ENCODE results near the gene CYB5D1.
"Not testable (repeated sequence)": the region's sequence is repeated elsewhere in the genome, so short reads cannot be mapped to it uniquely, and the experiment has no call there.

CYB5D1 gene

DNA sequence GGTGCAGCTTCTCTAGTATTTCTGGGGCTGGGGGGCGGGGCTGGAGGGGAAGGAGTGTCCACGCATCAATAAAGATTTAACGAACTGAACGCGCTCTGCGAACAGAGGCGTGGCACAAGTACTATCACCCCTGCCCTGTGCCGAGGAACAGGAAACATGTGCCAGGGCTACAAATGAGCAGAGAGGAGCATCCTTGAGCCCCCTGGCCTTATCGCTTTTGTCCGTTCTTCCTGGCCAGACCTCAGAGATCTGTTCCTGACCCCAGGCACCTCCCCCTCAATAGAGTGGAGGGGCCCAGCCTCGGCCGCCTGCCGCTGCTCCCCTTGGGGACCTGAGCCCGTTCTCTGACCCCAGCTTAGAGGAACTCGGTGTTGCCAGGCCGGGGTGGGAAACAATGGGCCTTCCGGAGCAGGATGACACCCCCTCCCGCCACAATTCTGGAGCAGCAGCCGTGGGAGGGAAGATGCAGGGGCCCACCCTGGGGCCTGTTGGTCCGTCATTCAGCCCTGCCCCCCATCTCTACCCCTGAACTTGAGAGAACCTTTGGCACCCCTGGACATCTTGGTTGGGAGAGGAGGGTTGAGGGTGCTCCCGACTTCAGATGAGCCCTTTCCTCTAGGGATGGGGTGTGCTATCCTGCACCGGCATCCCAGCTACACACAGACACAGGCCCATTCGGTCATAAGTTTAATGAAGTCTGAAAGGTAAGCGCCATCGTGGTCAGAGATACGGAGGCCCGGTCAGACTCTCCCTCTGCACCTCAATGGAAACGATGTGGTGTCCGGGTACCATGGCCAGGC lies 1.6 kb upstream of the CYB5D1 start:
- DNase-seq (ENCODE audit: low read depth), result no peak

DNA sequence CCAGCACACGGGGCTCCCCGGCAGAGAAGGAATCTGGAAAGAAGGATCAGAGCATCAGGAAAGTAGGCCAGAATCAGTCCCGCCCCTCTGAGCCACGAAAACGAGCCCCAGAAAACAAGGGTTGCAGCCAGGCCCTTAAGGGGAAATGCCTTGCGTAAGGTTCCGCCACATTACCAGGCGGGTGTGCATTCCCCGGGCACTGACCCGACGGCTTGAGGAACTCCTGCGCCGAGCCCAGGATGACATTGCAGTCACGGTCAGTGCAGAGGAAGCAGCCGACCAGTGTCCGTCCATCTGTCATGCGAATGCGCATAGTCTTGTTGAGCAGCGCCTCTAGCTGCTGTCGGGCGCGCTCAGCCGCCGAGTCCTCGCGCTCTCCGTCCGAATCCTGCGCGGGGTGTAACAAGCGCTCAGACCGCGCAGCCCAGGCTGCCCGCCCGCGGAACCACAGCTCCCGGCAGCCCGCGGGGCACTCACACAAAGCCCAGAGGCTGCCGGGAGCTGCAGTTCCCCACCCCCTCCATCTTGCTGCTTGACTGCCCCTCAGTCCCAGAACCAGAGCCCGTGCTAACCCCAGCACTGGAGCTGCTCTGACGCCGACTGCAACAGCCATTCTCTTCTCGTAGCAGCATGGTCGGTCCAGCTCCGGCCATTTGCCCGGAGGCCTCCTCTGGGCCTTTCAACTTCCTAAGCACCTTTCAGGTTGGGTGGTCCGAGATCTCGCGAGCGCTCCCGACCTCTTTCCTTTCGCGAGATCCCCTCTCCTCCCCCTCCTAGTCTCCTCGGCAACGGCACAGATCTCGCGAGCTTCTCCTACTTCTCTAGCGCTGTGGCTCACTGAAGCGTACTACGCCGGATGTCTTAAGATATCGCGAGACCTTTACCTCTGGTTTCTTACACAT lies 741 bp upstream of the CYB5D1 start, which contains the start of gene NAA38:
NAA38 (minus strand) TSS at position 749 of the 902 bp plus-strand sequence; CDS start at position 653, 96 bp downstream.
- DNase-seq (ENCODE audit: low read depth), result peak; percentile 91

DNA sequence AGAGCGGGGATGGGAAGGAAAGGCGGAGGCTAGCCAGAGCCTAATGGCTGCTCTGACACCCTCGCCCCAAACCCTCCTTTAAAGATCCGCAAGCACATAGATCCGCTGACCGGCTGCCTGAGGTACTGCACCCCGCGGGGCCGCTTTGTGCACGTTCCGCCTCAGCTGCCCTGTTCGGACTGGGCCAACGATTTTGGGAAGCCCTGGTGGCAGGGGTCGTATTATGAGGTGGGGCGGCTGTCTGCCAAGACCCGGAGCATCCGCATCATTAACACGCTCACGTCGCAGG lies 663 bp downstream of the CYB5D1 start:
- DNase-seq (ENCODE audit: low read depth), result no peak

DNA sequence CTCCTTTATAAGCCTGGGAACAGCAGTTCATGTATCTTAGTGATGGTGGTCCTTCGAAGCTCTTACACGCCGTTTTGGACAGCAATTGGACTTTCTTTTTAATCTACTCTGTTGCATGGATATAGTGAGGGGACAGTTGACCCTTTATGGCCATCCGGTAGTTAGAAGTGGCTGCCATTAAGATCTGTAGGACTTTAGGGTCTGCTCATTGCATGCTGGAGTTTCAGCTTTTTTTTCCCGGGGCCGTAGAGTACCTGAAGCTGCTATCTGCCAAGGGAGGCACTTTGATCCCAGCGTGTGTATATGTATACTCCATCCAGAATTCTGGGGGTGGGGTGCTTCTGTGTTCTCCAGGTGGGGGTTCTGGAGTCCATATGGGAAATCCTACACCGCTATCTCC lies 1.2 kb downstream of the CYB5D1 start:
- no peak for DNase-seq (ENCODE audit: low read depth)

- no peak for DNase-seq (ENCODE audit: low read depth)
Measured at GRCh38 chr17:7862692-7863437, 5.1 kb downstream of the CYB5D1 start.

DNA sequence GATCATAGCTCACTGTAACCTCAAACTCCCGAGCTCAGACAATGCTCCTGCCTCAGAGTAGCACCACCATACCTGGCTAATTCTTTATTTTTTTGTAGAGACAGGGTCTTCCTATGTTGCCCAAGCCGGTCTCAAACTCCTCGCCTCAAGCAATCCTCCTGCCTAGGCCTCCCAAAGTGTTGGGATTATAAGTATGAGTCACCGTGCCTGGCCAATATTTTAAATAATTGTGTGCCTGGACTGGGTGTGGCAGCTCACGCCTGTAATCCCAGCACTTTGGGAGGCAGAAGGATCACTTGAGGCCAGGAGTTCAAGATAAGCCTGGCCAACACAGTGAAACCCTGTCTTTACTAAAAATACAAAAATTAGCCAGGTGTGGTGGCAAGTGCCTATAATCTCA lies 6.6 kb downstream of the CYB5D1 start:
- DNase-seq (ENCODE audit: low read depth), result not testable (repeated sequence)

DNA sequence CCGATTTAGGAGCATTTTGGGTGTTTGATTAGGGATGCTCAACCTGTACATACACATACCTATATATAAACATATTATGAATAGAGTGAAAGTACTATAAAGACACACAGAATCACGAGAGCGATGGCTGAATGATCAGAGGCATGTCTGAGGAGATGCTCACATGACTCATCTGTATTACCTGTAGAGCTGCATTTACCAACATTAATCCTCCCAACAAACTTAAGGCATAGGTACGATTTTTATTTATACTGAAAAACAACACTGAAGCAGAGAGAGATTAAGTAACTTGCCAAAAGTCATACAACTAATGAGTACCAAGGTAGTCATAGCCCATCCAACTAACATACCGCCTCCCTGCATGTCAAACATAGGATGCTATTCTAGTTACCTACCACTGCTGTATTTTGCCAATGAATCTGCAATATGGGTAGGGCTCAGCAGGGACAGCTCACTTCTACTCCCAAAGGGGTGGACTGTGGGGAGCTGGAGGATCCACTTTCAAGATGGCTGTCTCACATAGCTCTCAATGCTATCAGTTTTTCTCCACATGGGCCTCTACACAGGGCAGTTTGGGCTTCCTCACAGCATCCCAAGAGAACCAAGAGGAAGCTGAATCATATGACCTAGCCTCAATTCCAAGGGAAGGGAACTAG lies 7.3 kb downstream of the CYB5D1 start:
- no peak for DNase-seq (ENCODE audit: low read depth)

DNA sequence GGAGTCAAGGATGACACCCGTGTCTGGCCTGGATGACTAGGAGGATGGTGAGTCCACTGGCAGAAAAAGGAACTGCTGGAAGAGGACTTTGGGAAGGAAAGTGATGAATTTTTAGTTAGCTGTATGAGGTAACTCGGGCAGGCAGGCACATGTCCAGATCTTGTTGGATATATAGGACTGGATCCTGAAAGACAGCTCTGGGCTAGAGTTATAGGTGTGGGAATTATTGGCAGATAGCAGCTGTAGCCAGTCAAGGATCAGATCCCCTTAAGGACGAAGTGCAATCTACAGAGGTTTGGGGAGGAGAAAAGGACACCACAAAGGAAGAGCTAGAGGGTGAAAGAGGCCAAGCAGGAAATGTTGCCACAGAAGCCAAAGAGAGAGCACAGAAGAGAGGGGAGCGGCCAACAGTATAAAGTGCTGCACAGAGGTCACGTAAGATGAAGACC lies 10.1 kb downstream of the CYB5D1 start:
- no peak for DNase-seq (ENCODE audit: low read depth)

DNA sequence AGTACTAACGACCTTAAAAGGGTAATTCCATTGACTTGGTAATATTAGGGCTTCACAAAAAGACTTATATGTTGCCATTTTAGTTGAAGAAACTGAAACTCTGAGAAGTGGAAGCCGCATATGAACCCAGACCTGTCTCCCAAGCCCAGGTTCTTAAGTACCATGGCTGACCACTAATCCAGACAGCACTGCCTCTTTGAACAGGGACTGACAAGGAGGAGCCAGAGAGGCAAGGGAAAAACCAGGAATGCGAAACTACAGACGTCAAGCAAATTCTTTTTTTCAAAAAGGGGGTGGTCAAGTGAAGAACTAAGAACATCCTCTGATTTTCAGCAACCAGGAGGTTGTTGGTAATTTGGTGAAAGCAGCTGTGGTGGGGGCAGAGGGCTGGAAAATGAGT lies 15.2 kb downstream of the CYB5D1 start:
- no peak for DNase-seq (ENCODE audit: low read depth)

GRCh38 chr17:7875804-7876370 lies 18.1 kb downstream of the CYB5D1 start:
- DNase-seq (ENCODE audit: low read depth), result no peak

DNA sequence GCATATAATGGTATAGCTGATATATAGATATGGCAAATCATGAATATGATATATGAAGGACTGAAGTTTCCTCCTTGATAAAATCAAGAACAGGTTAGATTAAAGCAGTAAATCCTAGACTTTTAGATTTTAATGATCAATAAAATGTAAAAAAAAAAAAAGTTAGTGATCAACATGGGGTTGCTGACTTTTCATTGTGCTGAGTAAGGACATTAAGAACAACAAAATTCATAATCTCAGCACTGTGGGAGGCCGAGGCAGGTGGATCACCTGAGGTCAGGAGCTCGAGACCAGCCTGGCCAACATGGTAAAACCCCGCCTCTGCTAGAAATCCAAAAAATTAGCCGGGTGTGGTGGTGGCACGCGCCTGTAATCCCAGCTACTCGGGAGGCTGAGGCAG lies 20.4 kb downstream of the CYB5D1 start:
- DNase-seq (ENCODE audit: low read depth), result no peak

DNA sequence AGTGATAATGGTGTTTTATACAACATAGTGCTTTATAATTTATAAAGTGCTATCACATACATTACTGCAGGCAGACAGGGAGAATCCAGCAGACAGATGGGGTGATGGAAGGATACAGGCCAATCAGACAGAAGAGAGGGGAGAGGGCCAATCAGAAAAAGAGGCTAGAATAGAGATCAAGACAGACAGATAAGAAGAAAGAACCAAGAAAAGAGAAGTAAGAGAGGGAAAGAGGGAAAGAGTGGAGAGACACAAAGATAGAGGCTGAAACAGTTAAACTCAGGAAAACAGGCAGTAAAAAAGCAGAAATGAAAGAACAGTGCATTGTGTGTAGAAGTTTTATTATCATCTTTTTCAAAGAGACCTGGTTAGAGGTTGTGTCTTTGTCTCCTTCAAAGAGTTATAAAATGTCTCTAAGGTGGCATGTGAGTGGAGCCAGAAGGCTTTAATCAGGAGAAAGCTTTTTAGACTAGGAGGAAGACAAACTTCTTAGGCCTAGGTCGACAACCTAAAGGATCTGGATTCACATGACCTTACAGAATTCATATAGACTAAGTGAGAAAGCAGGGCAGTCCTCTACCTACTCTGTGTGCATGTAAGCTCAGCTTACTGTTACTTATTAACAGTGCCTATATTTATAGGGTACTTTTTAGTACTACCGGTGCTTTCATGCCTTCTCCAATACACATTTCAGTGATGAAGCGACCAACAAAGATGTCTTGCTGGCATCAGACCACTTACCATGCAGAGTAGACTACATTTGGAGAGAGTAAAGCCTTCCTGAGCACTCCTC lies 22.5 kb downstream of the CYB5D1 start:
- DNase-seq (ENCODE audit: low read depth), result no peak

- DNase-seq (ENCODE audit: low read depth), result no peak
Measured at GRCh38 chr17:7881276-7882054, 23.7 kb downstream of the CYB5D1 start.

- no peak for DNase-seq (ENCODE audit: low read depth)
Measured at GRCh38 chr17:7882068-7882467, 24.3 kb downstream of the CYB5D1 start.

GRCh38 chr17:7882629-7883028 lies 24.8 kb downstream of the CYB5D1 start:
- DNase-seq (ENCODE audit: low read depth), result no peak

DNA sequence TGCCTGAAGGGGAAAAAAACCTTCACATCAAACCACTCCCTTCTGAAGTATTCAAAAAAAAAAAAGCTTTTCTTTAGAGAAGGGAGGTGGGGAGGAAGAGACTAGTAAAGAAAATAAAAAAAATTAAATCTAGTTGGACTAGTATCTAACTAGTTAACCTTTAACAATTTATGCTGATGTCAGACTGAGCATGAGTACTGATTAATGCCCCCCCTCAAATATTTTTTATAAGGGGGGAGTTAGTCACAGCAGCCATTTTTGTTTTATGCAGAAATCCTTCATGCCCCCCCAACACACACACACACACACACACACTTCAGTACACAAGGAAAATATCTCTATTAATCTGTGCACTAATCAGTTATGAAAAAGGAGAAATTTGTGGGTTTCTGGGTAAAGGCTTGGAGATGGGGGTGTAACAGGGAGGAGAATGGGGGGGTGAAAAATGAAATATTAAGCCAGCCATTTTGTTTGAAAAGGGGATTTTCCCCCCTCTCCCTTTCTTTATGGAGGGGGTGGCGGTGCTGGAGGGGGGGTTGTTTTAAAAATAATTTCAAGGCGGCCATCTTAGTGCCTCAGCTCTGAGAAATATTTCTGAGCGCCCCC lies 26.1 kb downstream of the CYB5D1 start:
- DNase-seq (ENCODE audit: low read depth), result no peak

DNA sequence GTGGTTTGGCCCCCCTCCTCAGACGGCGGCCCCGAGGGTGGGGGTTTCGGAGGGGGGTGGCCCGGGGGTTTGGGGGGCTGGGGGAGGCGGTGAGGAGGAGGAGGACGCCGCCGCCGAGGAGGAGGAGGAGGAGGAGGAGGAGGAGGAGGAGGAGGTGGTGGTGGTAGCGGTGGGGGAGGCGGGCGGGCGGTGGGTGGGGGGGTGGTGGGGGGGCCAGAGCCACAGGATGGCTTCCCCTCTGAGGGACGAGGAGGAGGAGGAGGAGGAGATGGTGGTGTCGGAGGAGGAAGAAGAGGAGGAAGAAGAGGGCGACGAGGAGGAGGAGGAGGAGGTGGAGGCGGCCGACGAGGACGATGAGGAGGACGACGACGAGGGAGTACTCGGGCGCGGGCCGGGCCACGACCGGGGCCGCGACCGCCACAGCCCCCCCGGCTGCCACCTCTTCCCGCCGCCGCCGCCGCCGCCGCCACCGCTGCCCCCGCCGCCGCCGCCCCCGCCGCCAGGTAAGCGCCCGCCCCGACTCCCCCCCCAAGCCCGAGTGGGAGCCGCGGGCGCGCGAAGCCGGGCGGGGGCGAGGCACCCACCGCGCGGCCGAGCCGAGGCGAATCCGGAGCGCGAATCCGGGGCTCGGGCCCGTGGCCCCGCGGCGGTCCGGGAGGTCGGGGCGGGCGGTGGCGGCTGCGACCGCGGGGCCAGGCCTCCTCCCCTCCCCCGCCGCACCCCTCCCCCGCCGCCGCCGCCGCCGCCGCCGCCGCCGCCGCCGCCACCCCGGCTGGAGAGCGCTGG lies 27.0 kb downstream of the CYB5D1 start:
- peak; percentile 15 for DNase-seq (ENCODE audit: low read depth)

GRCh38 chr17:7885367-7886226 lies 27.8 kb downstream of the CYB5D1 start:
- DNase-seq (ENCODE audit: low read depth), result peak; percentile 18
